ENCODE data around the gene C2orf81. TPM values are rescaled to one million over a fixed set of nuclear protein-coding genes. Genes with fewer than 3 reads are reported as not detected.

Gene C2orf81
- total RNA-seq, 2 experiments from 2014 or later: 2.9 to 3.4 TPM

DNA sequence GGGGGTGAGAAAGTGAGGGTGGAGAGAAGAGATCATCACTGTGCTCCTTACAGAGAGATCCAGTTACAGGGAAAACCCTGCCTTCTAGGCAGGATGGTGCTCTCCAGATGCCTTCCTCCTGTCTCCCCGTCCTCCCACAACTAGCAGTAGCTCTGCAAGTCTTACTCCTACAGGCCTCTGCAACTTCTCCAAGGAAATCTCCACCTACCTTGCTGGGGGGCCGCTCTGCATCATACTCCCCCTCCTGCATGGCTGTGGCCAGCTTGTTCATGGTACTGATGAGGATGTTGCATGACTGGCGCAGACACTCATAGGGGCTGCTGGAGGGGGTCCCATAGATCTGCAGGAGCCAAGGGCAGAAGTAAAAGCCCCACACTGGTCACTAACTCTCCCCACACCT lies 55.4 kb downstream of the C2orf81 start:
- DNase-seq: no peak
- no peak overlapping the region for H3K4me3 Mint-ChIP-seq
- H3K27ac ChIP-seq (ENCODE audit: low read depth in 1 of 2, low read length in 2 of 2): no peak overlapping the region
- H3K27ac Mint-ChIP-seq: no peak overlapping the region
- no peaks in the 10 kb centered on the region for H3K9me3 ChIP-seq (ENCODE audit: control insufficient read depth in 1 of 2, insufficient read depth in 1 of 2, low read length in 2 of 2)
- peaks cover 99% of the 10 kb centered on the region for H3K36me3 Mint-ChIP-seq (ENCODE audit: low read depth)
- no peaks in the 10 kb centered on the region for H3K27me3 ChIP-seq (ENCODE audit: control insufficient read depth in 1 of 2, insufficient read depth in 2 of 2, low read length in 2 of 2)
- ChIA-PET POLR2A (no interaction called here), CTCF (no interaction called here)
- H3K4me3 ChIP-seq (ENCODE audit: low read length): no peak overlapping the region
- H3K27me3 Mint-ChIP-seq: no peaks in the 10 kb centered on the region
- H3K4me1 ChIP-seq (ENCODE audit: insufficient read depth, low read length): no peaks in the 10 kb centered on the region
- no peak for ATAC-seq (ENCODE audit: poor library complexity)
- intact Hi-C loops (cut with DNase I, micrococcal nuclease): no loop called here
- peaks cover 98% of the 10 kb centered on the region for H3K36me3 ChIP-seq (ENCODE audit: insufficient read depth, low read length)
- TF ChIP-seq, protein P1, sequence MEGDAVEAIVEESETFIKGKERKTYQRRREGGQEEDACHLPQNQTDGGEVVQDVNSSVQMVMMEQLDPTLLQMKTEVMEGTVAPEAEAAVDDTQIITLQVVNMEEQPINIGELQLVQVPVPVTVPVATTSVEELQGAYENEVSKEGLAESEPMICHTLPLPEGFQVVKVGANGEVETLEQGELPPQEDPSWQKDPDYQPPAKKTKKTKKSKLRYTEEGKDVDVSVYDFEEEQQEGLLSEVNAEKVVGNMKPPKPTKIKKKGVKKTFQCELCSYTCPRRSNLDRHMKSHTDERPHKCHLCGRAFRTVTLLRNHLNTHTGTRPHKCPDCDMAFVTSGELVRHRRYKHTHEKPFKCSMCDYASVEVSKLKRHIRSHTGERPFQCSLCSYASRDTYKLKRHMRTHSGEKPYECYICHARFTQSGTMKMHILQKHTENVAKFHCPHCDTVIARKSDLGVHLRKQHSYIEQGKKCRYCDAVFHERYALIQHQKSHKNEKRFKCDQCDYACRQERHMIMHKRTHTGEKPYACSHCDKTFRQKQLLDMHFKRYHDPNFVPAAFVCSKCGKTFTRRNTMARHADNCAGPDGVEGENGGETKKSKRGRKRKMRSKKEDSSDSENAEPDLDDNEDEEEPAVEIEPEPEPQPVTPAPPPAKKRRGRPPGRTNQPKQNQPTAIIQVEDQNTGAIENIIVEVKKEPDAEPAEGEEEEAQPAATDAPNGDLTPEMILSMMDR (IDR thresholded peaks at IDR 0.05): no peak
- H3K4me1 Mint-ChIP-seq (ENCODE audit: low read depth): no peaks in the 10 kb centered on the region
- no peaks in the 10 kb centered on the region for H3K9me3 Mint-ChIP-seq

DNA sequence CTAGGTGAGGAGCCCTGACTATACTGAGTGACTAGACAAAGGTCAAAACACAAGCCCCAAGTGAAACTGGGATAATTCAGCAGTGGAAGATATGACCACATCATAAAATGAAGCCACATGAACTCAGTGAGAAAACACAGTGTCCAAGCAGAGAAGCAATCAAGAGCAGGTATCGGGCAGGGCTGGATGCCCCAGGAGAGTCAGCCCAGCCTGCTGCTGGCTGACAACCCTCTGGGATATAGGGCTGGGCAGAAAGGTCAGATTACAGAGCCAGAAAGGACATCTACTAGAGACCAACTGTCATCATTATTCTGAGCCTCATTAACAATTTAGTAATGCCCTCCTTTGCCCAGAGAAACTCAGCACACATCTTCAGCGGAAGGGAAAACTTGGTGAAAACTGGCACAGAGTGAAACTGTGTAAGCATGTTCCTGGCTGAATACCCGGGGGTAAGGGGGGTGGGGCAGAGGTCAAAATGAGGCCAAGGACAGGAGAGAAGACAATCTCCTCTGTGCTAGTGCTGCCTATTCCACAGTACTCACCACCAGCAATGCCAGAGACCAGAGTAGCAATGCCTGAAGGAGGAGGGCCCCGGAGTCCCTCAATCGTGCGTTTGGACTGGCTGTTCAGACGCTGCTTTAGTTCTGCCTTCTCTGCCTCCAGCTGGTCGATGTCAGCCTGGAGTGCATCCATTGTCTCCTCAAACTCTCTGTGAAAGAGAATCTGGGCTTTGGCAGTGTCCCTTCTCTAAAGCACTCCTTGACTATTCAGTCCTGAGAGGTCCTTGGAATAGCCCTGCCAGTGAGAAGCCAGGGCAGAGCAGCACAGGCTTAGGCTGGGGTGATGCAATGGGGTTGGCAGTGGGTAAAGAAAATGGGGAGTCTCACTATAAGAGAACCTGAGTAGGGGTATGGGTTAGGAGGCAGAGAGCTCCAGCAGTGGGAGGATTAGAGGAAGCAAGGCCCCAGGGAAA lies 56.6 kb downstream of the C2orf81 start:
- CTCF ChIA-PET: no interaction called here
- no peaks in the 10 kb centered on the region for H3K9me3 ChIP-seq (ENCODE audit: control insufficient read depth in 1 of 2, insufficient read depth in 1 of 2, low read length in 2 of 2)
- no peaks in the 10 kb centered on the region for H3K4me1 ChIP-seq (ENCODE audit: insufficient read depth, low read length)
- H3K4me3 Mint-ChIP-seq: no peak overlapping the region
- POLR2A ChIA-PET: no interaction called here
- ATAC-seq (ENCODE audit: poor library complexity) (no peak), DNase-seq (no peak)
- H3K27ac Mint-ChIP-seq: no peak overlapping the region
- no peaks in the 10 kb centered on the region for H3K27me3 ChIP-seq (ENCODE audit: control insufficient read depth in 1 of 2, insufficient read depth in 2 of 2, low read length in 2 of 2)
- H3K27me3 Mint-ChIP-seq: no peaks in the 10 kb centered on the region
- TF ChIP-seq, protein P1 (IDR thresholded peaks at IDR 0.05): no peak
- intact Hi-C loops (cut with DNase I, micrococcal nuclease): no loop called here
- H3K9me3 Mint-ChIP-seq: no peaks in the 10 kb centered on the region
- H3K4me1 Mint-ChIP-seq (ENCODE audit: low read depth): no peaks in the 10 kb centered on the region
- H3K36me3 Mint-ChIP-seq (ENCODE audit: low read depth): peaks cover 99% of the 10 kb centered on the region
- H3K36me3 ChIP-seq (ENCODE audit: insufficient read depth, low read length): peaks cover 96% of the 10 kb centered on the region
- no peak overlapping the region for H3K27ac ChIP-seq (ENCODE audit: low read depth in 1 of 2, low read length in 2 of 2)
- H3K4me3 ChIP-seq (ENCODE audit: low read length): no peak overlapping the region

Other genes with a start within 250 kb of the C2orf81 start
- gene MOB1A, start 242.7 kb downstream of the C2orf81 start, total RNA-seq: 100 to 1,000 TPM; 150 to 159 TPM
- 10 to 100 TPM; 18.6 to 21.6 TPM for gene MTHFD2, start 223.0 kb downstream of the C2orf81 start, total RNA-seq
- gene SLC4A5, start 78.2 kb downstream of the C2orf81 start, total RNA-seq: 10 to 100 TPM in 1 of 2 experiments, 1 to 10 TPM in 1; 7.8 to 10.4 TPM
- 10 to 100 TPM; 51.4 to 60.7 TPM for gene DCTN1, start 41.3 kb downstream of the C2orf81 start, total RNA-seq
- 10 to 100 TPM; 21.7 to 25.1 TPM for gene WDR54, start 111 bp upstream of the C2orf81 start, total RNA-seq
- gene RTKN, start 20.3 kb upstream of the C2orf81 start, total RNA-seq: under 1 TPM; 0.20 to 0.27 TPM
- 10 to 100 TPM; 41.3 to 41.8 TPM for gene INO80B, start 33.5 kb upstream of the C2orf81 start, total RNA-seq
- 10 to 100 TPM; 79.1 to 80.5 TPM for gene WBP1, start 36.8 kb upstream of the C2orf81 start, total RNA-seq
- gene MOGS, start 43.8 kb upstream of the C2orf81 start, total RNA-seq: 10 to 100 TPM; 47.6 to 48.6 TPM
- gene MRPL53, start 51.1 kb upstream of the C2orf81 start, total RNA-seq: 10 to 100 TPM; 39.5 to 44.3 TPM
- gene CCDC142, start 61.4 kb upstream of the C2orf81 start, total RNA-seq: 10 to 100 TPM; 10.2 to 12.4 TPM
- 10 to 100 TPM; 20.6 to 26.1 TPM for gene TTC31, start 61.5 kb upstream of the C2orf81 start, total RNA-seq
- not detected for gene LBX2, start 78.0 kb upstream of the C2orf81 start, total RNA-seq
- 10 to 100 TPM; 11.6 to 13.8 TPM for gene PCGF1, start 86.1 kb upstream of the C2orf81 start, total RNA-seq
- gene TLX2, start 92.8 kb upstream of the C2orf81 start, total RNA-seq: under 1 TPM; 0.14 to 0.30 TPM
- gene DQX1, start 104.6 kb upstream of the C2orf81 start, total RNA-seq: under 1 TPM in 1 of 2 experiments, not detected in 1; 0.22 TPM
- 100 to 1,000 TPM; 162 to 170 TPM for gene AUP1, start 108.1 kb upstream of the C2orf81 start, total RNA-seq
- 10 to 100 TPM; 15.3 to 16.0 TPM for gene HTRA2, start 108.3 kb upstream of the C2orf81 start, total RNA-seq
- under 1 TPM in 1 of 2 experiments, not detected in 1; 0.25 TPM for gene LOXL3, start 132.3 kb upstream of the C2orf81 start, total RNA-seq
- 1 to 10 TPM; 3.4 to 6.0 TPM for gene DOK1, start 133.1 kb upstream of the C2orf81 start, total RNA-seq
- gene M1AP, start 226.7 kb upstream of the C2orf81 start, total RNA-seq: not detected
- 1 to 10 TPM; 6.8 to 7.3 TPM for gene SEMA4F, start 232.6 kb upstream of the C2orf81 start, total RNA-seq